HG02840 (cell line): Measurements from ENCODE around the gene TMIE.

Source experiments
- ATAC-seq: cut with Tn5 transposase; IDR thresholded peaks from one replicate; pipeline ENCODE4 v1.9.1; 2021; ENCODE audit warnings: mild to moderate bottlenecking, moderate library complexity, moderate number of reproducible peaks; ENCODE audit not compliant: unreplicated experiment, low FRiP score

Gene TMIE

GRCh38 chr3:46701181-46701939 is at the start of gene TMIE:
Gene TMIE, plus strand, starts transcription at chr3:46701392. Its CDS starts 96 bp downstream, at chr3:46701488.
- ATAC-seq = no peak

GRCh38 chr3:46655271-46655670 is 45.9 kb upstream of the TMIE start:
- ATAC-seq = no peak

GRCh38 chr3:46656778-46657556 is 44.2 kb upstream of the TMIE start:
- ATAC-seq = no peak

GRCh38 chr3:46659285-46659684 is 41.9 kb upstream of the TMIE start:
- no peak for ATAC-seq

GRCh38 chr3:46660003-46660402 is 41.2 kb upstream of the TMIE start:
- ATAC-seq = no peak

- no peak for ATAC-seq
Observed at GRCh38 chr3:46660543-46661523, 40.4 kb upstream of the TMIE start.

- ATAC-seq = no peak
Observed at GRCh38 chr3:46661776-46662766, 39.1 kb upstream of the TMIE start.

GRCh38 chr3:46662771-46663551 is 38.2 kb upstream of the TMIE start:
- no peak for ATAC-seq

GRCh38 chr3:46663591-46664135 is 37.5 kb upstream of the TMIE start:
- no peak for ATAC-seq

GRCh38 chr3:46664188-46664970 is 36.8 kb upstream of the TMIE start:
- ATAC-seq = no peak

- no peak for ATAC-seq
Observed at GRCh38 chr3:46664971-46665762, 36.0 kb upstream of the TMIE start.

- ATAC-seq = no peak
Observed at GRCh38 chr3:46665763-46666452, 35.3 kb upstream of the TMIE start.

- ATAC-seq = no peak
Observed at GRCh38 chr3:46666453-46666845, 34.7 kb upstream of the TMIE start.

- ATAC-seq = no peak
Observed at GRCh38 chr3:46667061-46667621, 34.1 kb upstream of the TMIE start.

- no peak for ATAC-seq
Observed at GRCh38 chr3:46667657-46668056, 33.5 kb upstream of the TMIE start.

GRCh38 chr3:46668116-46668515 is 33.1 kb upstream of the TMIE start:
- no peak for ATAC-seq
